WERI-Rb-1 (cell line): ENCODE data around the gene RBPJL.

Experiments used
- DNase-seq: peaks from one replicate; pipeline ENCODE4 v3.0.0-alpha.2; 2020
- H3K27ac ChIP-seq: fragments of 250-450 bp; sonication (Bioruptor Pico); 2 replicates; pipeline ENCODE4 v1.5.1; 2020; ENCODE audit warnings: mild to moderate bottlenecking, moderate library complexity
- H3K27me3 ChIP-seq: fragments of 250-450 bp; sonication (Bioruptor Pico); 2 replicates; pipeline ENCODE4 v1.5.1; 2021; ENCODE audit warnings: mild to moderate bottlenecking, low read depth, moderate library complexity; ENCODE audit not compliant: insufficient read depth, severe bottlenecking
- H3K36me3 ChIP-seq: fragments of 250-450 bp; sonication (Bioruptor Pico); 2 replicates; pipeline ENCODE4 v1.5.1; 2020; ENCODE audit warnings: mild to moderate bottlenecking, moderate library complexity
- H3K4me3 ChIP-seq: 2 replicates; pipeline ENCODE4 v1.5.1; 2011; ENCODE audit warnings: low read depth, mild to moderate bottlenecking, control low read depth, low read length
- H3K9me3 ChIP-seq: fragments of 250-450 bp; sonication (Bioruptor Pico); 2 replicates; pipeline ENCODE4 v1.5.1; 2021; ENCODE audit warnings: mild to moderate bottlenecking, moderate library complexity; ENCODE audit not compliant: severe bottlenecking
- CTCF ChIP-seq: IDR thresholded peaks from 2 replicates; pipeline ENCODE4 v1.5.1; 2011; ENCODE audit warnings: low read depth, mild to moderate bottlenecking, control low read depth, inconsistent platforms, low read length

Gene RBPJL

GRCh38 chr20:45367126-45367525 lies 60.5 kb downstream of the RBPJL start:
- no peaks in the 10 kb centered on the region for H3K27me3 ChIP-seq
- no peaks in the 10 kb centered on the region for H3K9me3 ChIP-seq
- no peak for DNase-seq
- no peak for TF ChIP-seq CTCF
- no peak overlapping the region for H3K27ac ChIP-seq
- H3K4me3 ChIP-seq = no peak overlapping the region
- peaks cover 33% of the 10 kb centered on the region for H3K36me3 ChIP-seq
